DMS114 treated with DMSO at 0.1 percent for 48 hours (cell line): Measurements from ENCODE around the gene TRPM6.
"Not testable (repeated sequence)": the region's sequence is repeated elsewhere in the genome, so short reads cannot be mapped to it uniquely, and the experiment has no call there.

ENCODE experiments used
- DNase-seq: peaks from one replicate; lab custom pipeline; 2025; ENCODE audit not compliant: unreplicated experiment; lab: John Stamatoyannopoulos, UW

Gene TRPM6, protein sequence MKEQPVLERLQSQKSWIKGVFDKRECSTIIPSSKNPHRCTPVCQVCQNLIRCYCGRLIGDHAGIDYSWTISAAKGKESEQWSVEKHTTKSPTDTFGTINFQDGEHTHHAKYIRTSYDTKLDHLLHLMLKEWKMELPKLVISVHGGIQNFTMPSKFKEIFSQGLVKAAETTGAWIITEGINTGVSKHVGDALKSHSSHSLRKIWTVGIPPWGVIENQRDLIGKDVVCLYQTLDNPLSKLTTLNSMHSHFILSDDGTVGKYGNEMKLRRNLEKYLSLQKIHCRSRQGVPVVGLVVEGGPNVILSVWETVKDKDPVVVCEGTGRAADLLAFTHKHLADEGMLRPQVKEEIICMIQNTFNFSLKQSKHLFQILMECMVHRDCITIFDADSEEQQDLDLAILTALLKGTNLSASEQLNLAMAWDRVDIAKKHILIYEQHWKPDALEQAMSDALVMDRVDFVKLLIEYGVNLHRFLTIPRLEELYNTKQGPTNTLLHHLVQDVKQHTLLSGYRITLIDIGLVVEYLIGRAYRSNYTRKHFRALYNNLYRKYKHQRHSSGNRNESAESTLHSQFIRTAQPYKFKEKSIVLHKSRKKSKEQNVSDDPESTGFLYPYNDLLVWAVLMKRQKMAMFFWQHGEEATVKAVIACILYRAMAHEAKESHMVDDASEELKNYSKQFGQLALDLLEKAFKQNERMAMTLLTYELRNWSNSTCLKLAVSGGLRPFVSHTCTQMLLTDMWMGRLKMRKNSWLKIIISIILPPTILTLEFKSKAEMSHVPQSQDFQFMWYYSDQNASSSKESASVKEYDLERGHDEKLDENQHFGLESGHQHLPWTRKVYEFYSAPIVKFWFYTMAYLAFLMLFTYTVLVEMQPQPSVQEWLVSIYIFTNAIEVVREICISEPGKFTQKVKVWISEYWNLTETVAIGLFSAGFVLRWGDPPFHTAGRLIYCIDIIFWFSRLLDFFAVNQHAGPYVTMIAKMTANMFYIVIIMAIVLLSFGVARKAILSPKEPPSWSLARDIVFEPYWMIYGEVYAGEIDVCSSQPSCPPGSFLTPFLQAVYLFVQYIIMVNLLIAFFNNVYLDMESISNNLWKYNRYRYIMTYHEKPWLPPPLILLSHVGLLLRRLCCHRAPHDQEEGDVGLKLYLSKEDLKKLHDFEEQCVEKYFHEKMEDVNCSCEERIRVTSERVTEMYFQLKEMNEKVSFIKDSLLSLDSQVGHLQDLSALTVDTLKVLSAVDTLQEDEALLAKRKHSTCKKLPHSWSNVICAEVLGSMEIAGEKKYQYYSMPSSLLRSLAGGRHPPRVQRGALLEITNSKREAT (N-terminal part only)

DNA sequence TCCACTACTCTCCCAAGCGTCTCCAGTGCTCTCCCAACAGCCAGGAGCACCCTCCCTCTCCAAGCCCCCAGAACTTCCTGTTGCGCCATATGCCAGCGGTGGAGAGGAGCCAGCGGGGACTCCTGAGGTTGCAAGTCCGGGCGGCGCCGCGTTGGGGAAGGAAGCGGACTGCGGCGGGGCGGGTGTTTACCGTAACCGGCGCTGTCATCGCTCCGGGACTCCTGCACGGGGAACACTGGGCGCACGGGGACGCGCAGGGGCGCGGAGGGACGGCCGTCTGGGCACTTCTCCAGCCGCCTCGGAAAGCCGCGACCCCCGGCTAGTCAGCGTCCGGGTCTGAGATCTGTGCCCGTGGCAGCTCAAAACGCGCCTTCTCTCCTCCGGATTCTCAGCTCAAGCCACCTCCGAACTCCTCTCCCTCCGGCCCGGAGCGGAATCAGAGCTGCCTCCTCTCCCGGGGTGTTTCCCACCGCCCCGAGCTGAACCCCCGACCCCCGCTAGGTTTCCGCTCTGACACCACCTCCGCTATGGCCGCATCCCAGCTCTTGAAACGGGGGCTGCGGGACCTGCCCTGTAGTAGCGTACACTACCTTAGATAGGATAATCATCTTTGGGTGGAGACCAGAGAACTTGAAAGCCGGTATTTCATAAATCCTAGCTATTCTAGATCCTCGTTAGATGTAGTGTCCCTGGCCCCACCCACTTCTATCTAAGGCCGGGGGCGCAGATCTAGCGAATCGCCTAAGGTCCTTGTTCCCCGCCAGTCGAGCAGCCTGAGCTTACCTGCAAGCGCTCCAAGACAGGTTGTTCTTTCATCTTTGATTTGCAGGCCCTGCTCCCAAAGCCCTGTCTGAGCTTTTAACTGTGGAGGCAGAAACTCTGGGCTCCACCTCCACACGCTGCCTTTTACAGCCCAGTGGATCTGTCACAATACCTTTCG lies at the start of gene TRPM6:
Gene TRPM6, minus strand, starts transcription at position 881 of the 940 bp plus-strand sequence. Its CDS starts 65 bp downstream, at position 816.
- peak; percentile 10 for DNase-seq

DNA sequence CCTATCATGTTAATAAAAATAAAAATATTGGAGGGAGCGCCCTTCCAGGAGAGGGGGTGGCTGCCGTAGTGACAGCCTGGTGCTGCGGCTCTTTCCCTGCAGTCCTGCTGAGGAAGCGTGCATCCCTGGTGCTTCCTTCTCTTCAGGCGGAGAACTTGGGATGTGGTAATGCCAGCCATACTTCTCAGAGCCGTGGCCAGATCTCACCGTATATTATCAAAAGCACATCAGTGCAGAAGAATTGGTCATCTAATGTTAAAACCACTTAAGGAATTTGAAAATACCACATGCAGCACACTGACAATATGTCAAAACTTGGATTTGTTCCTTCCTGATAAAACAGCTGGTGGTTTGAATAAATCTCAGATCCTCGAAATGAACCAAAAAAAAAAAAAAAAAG lies 47.3 kb upstream of the TRPM6 start:
- DNase-seq: no peak

DNA sequence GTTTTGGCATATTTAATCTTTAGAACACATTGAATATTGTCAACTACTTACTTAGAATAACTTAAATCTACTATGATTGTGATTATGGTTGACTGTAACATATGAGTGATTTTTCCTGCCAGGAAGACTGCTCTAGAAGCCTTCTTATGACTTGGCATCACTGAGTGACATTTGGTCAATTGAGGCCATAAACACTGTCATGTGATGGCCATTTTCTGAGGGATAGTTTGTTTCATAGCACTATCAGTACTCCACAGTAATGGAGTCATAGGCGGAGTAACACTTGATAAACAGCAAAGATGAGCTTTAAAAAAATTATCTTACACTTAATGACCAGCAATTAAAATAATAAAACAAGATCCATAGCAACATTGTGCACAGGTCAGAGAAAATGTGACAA lies 34.0 kb upstream of the TRPM6 start:
- no peak for DNase-seq

DNA sequence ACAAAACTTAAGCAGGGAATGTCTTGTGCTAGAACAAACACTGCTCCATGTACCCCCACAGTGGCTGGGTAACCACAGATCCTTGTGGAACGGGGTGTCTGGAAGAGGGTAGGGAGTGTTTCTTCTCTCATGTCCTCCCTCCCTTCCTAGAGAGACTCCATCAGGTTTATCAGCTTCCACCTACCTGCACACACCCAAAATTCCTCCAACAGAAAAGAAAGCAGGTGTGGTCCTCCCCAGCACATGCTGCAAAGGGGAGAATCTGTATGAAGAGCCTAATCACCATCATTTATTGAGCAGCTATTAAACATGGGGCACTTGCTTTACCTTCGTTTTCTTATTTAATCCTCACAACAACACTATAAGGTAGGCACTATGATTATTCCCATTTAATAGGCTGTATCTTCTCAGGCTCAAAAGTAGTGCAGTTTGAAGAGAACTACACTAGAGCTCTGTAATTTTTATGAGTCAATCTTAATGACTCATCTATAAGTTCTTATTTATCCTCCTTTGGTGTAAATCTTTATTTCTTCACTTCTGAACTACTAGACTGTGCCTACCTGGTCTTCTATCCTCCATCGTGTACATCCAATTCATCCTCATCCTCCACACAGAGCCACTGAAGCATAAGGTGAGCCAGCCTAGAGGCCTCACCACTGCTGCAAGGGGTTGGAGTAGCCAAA lies 33.4 kb upstream of the TRPM6 start:
- no peak for DNase-seq

DNA sequence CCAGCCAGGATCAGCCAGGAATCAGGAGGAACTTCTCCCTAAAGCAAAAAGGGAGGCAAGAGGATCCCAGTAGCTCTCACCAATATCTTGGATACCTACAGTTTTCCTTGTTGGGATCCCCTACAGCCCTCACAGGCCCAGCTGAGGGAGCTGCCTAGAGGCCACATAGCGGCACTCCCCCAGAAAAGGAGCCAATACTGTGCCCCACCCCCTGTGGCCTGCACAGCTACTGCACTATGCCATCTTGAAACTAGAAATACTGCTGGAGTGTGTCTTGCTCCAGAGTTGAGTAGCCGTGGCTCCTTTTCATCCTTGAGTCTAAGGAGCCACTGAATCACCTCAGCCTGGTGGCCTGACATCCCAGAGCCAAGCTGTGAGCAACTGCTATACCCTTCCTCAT lies 22.3 kb upstream of the TRPM6 start:
- DNase-seq: no peak

DNA sequence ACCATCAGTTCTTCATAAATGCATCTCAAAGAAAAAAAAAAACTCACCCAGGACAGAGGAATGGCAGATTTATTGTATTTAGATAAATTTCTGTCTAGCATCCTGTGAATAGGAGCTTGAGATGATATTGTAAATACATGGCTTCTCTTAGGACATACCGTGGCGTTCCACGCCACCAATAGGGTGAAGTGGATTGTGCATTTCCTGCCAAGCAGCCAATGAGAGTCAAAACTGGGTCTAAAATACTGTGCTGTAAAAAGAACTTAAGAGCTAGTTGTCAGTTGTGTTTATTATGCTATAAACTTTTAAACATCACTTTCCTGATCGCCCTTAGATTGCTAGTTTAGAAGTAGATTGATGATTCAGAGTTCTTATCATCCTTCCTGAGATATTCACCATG lies 20.9 kb upstream of the TRPM6 start:
- DNase-seq: no peak

DNA sequence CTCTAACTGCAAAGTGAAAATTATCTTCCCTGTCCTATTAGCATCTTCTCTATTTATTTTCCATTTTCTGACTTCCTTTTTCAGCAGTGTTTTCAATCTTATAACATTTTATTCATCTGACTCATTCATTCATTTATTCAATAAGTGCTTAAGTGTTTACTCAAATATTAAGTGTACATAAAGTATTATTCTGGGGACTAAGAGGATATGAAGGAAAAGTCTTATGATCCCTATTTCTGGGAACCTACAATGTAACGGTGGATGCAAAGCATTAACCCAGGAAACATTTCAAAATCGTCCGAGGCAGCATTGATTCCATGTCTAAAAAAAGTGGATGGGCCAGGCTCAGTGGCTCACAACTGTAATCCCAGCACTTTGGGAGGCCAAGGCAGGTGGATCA lies 19.4 kb upstream of the TRPM6 start:
- DNase-seq: no peak

DNA sequence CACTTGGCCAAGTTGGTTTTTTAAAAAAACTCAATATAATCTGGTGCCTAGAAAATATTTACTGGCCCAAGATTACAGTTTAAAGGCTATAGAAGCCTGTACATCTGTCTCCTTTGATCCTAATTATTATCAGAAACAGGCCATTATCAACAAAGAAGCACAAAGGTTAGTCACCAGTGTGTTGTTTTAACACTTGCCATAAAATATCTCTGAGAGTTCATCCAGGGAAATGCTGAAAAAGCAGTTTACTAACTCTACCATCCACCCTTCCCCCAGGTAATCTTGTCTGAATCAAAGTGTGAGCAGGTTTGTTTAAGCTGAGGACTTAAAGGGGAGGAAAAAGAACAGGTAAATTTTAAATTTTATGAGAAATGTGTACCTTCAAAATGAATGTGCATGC lies 13.3 kb upstream of the TRPM6 start:
- no peak for DNase-seq

DNA sequence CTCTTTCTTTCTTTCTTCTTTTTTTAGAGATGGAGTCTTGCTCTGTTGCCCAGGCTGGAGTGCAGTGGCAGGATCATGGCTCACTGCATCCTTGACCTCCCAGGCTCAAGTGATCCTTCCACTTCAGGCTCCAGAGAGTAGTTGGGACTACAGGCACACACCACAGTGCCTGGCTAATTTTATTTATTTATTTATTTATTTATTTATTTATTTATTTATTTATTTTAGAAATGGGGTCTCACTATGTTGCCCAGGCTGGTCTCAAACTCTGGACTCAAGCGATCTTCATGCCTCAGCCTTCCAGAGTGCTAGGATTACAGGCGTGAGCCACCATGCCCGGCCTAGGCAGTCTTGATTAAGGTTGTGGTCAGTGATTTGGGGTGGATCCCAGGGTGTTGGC lies 728 bp upstream of the TRPM6 start:
- DNase-seq: not testable (repeated sequence)

DNA sequence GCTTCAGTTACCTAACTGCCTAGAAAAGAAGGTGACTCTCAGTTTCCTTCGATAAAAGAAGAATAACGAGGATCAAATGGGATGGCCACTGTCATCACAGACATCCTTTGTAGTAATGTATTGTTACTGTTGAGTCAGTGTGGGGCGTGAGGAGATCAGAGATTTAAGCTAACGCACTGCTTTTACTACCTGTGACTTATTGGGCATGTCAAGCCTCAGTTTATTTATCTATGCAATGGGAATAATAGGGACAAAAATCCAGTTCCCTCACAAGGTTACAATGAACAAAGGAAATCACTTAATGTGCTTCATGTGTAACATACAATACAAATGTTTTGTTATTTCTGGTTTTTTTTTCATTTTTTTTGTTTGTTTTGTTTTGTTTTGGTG lies 255 bp upstream of the TRPM6 start:
- peak; percentile 0 for DNase-seq

DNA sequence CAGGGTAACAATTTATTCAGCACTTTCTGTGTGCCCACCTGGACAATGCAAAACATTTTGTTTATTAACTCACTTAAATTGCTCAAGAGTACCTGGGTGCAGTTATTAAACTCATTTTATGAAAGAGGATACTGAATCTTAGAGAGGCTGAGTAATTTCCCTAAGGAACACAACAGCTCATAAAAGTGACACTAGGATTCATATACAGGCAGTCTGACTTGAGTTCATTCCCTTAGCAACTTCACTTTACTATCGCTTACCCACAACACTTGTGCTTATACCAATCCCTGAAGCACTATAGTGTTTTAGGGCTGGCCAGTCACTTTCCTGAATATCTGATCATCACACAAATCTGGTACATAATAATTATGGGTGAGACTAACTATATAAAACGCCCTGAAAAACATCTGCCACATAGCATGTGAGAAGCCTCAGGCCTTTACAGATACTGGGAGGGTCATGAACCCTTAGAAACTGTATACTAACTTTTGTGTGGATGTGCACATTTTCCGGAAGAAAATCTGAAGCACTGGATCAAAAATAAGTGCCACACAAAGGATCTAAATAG lies 11.3 kb downstream of the TRPM6 start:
- no peak for DNase-seq

DNA sequence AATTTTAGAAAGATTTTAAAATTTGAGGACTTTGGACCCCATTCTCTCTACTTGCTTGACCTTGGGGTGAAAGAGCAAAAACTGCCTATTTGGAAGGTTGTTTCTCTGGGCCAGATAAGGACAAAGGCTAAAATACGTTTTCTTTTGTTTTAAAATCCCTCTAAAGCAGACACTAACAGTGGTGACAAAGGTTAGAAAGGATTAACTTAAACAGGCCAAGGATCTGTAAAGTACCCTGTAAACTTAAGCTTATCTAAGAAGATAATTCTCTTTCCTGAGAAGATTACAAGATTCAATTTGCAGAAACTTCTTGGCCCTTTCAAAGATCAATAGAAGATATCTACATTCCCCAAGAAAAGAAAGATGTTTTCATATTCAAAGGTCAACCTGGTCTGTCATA lies 12.1 kb downstream of the TRPM6 start:
- no peak for DNase-seq

DNA sequence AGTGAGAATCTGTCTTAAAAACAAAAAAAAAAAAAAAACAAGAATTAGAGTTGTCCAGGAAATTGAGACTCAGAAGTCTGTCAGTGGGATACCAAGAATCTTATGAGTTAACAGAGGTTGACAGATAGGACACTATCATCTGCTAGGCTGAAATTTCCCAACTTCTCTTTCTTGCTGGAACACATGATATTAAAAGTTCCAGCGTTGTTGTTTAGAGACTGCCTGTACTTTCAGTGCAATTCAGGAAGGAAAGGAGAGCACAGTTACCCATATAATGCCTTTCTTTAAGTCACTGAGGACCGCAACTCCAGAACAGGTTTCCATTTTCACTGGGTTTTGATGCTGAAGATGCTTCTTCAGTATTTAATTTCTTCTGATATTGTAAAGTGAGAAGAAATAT lies 13.5 kb downstream of the TRPM6 start:
- DNase-seq: no peak

DNA sequence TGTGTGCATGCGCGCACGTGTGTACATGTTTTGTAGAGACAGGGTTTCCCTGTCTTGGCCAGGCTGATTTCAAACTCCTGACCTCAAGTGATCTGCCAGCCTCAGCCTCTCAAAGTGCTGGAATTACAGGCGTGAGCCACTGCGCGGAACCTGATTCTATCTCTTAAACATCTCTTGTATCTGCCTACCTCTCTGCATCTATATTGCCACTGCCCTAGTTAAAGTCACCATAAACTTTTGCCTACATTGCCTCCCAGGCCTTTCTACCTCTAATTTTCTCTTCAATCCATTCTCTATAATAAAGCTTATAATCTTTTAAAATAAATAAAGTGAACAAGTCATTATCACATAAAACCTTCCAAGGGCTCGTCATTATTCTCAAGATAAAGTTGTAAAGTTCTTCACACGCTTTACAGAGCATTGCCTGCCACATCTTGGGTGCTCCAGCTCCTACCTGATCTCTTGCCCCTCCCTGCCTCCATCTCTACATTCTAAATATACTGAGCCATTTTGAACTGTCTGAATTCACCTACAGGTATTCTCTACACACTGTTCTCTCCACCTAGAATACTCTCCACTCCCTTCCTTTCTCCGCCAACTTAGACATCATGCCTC lies 15.0 kb downstream of the TRPM6 start:
- no peak for DNase-seq

DNA sequence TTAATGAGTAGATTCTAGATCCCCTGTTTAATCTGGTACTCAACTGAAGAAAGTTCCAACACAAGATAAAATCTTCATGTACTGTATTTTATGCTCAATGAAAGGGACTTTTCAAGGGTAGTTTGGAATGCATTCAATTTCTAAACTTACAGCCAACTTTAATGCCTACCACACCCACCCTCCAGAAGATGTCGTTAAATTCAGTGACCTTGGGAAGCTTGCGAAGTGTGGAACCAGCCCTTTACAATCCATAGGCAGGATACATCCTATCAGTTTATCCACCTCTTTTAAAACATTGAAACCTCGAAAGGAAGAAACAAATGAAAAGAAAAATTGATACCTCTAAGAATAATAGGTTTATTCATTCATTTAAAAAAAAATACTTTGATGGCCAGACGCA lies 20.2 kb downstream of the TRPM6 start:
- DNase-seq: no peak

DNA sequence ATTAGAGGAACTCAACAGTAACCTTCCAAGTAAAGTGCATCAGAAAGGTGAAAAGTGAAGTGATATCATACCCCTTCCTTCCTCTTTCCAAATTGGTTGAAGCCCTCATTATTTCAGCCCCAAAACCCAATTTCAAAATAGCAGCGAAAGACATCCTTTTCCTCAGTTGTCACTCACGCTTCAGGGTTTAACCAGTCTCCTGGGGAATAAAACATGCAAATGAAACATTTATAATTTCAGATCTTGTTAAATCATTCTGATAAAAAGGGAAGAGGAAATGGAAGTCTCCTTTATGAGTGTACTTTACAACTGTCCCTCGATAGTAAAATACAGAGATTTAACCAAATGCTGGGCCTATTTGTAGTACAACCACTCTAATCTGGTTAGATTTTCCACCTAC lies 22.5 kb downstream of the TRPM6 start:
- no peak for DNase-seq

DNA sequence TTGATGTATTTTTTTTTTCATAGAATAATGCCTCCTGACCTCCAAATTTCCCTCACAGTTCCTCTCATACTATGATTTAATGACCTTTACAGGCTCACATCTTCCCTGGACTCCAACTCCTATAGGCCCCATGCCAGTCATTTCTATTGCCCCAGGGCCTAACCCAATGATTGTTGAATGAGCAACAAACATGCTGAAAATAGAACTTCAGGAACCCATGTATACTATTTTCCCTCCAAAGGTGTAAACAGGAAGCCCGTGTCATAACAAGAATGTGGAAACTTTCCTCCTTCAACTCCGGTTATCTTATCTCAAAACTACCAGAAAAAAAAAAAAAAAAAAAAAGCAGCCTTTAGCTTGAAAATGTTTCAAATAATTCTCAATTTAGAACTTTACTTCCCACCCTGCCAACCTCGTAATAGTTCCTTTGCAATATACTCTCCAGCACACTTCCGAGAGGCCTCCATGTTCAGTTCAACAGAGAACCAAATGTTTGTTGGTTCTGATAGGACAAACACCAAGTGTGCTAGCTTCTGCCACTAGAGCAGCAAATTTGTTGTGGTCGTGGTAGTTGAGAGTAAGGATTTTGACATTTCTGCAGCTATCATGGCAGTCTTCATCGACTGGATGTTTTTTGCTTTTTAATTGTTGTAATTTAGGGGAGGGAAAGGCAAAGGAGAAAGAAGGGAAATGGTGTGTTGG lies 25.8 kb downstream of the TRPM6 start:
- no peak for DNase-seq

DNA sequence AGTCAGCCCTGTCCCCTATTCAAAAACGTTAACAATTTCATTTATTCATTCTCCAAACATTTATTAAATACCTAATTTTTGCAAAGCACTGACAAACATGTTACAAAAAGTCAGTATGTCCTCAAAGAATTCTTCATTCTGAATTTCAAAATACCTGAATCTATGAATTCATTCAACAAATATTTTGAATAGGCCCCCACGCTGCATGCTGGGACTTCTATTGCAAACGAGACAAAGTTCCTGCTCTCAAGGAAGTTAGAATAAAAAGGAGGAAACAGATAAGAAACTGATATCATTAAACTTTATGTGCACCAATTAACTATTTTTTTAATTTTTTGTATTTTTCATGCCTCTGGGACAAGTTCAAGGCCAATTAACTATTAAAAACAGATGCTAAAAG lies 26.6 kb downstream of the TRPM6 start:
- no peak for DNase-seq
